Measurements from ENCODE around the gene CEP120.

Gene CEP120

GRCh38 chr5:123299136-123299535 lies 124.1 kb downstream of the CEP120 start:
- TF ChIP-seq, protein P1, sequence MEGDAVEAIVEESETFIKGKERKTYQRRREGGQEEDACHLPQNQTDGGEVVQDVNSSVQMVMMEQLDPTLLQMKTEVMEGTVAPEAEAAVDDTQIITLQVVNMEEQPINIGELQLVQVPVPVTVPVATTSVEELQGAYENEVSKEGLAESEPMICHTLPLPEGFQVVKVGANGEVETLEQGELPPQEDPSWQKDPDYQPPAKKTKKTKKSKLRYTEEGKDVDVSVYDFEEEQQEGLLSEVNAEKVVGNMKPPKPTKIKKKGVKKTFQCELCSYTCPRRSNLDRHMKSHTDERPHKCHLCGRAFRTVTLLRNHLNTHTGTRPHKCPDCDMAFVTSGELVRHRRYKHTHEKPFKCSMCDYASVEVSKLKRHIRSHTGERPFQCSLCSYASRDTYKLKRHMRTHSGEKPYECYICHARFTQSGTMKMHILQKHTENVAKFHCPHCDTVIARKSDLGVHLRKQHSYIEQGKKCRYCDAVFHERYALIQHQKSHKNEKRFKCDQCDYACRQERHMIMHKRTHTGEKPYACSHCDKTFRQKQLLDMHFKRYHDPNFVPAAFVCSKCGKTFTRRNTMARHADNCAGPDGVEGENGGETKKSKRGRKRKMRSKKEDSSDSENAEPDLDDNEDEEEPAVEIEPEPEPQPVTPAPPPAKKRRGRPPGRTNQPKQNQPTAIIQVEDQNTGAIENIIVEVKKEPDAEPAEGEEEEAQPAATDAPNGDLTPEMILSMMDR (IDR thresholded peaks at IDR 0.05; ENCODE audit: extremely low read depth, missing control alignments): no peak
- no peak for DNase-seq (ENCODE audit: low spot score)

- TF ChIP-seq, protein P1 (IDR thresholded peaks at IDR 0.05; ENCODE audit: extremely low read depth, missing control alignments): no peak
- no peak for DNase-seq (ENCODE audit: low spot score)
These were observed 124.7 kb downstream of the CEP120 start for GRCh38 chr5:123298335-123299030.

DNA sequence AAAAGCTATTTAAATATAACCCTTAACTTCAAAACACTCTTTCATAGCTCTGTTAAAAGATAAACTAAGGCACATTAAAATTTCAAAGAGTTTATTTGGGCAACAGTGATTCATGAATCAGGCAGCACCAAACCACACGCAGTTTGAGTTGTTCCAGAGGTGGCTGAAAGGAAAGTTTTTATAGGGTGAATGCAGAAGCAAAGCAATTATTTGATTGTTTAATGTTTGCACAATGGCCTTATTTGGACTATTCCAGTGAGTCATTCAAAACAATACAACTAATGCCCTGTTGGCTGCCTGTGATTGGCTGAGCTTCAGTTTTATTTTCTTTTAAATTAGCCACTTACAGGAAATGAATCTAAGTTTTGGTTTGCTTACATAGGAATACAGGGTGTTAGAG lies 125.3 kb downstream of the CEP120 start:
- DNase-seq (ENCODE audit: low spot score): no peak
- TF ChIP-seq, protein P1 (IDR thresholded peaks at IDR 0.05; ENCODE audit: extremely low read depth, missing control alignments): no peak

- no peak for DNase-seq (ENCODE audit: low spot score)
- TF ChIP-seq, protein P1 (IDR thresholded peaks at IDR 0.05; ENCODE audit: extremely low read depth, missing control alignments): no peak
These were observed 125.9 kb downstream of the CEP120 start for GRCh38 chr5:123297198-123297831.
